ENCODE results near the gene STXBP6.
"Not testable (repeated sequence)": the region's sequence is repeated elsewhere in the genome, so short reads cannot be mapped to it uniquely, and the experiment has no call there.

The STXBP6 gene

GRCh38 chr14:24808412-24808811 is 241.5 kb downstream of the STXBP6 start:
- DNase-seq (ENCODE audit: low spot score) (no peak), FAIRE-seq (no peak)

- no peak for FAIRE-seq
- DNase-seq (ENCODE audit: low spot score): peak; percentile 14
These were observed 243.8 kb downstream of the STXBP6 start for GRCh38 chr14:24806061-24806678.

GRCh38 chr14:24804552-24805212 is 245.3 kb downstream of the STXBP6 start:
- DNase-seq (ENCODE audit: low spot score) (no peak), FAIRE-seq (no peak)

GRCh38 chr14:24803933-24804494 is 245.9 kb downstream of the STXBP6 start:
- no peak for FAIRE-seq

GRCh38 chr14:24803426-24803825 is 246.5 kb downstream of the STXBP6 start:
- not testable (repeated sequence) for FAIRE-seq; DNase-seq (ENCODE audit: low spot score)

More at GRCh38 chr14:24803933-24804494, 245.9 kb downstream of the STXBP6 start:
- DNase-seq (ENCODE audit: low spot score): no peak

- DNase-seq (ENCODE audit: low spot score) (no peak), FAIRE-seq (no peak)
These were observed 247.7 kb downstream of the STXBP6 start for GRCh38 chr14:24802236-24802635.

- DNase-seq (ENCODE audit: low spot score) (no peak), FAIRE-seq (no peak)
These were observed 248.9 kb downstream of the STXBP6 start for GRCh38 chr14:24801024-24801423.

GRCh38 chr14:24798911-24799462 is 251.0 kb downstream of the STXBP6 start:
- FAIRE-seq (no peak), DNase-seq (ENCODE audit: low spot score) (no peak)

- FAIRE-seq: no peak
These were observed 254.5 kb downstream of the STXBP6 start for GRCh38 chr14:24795406-24795805.

GRCh38 chr14:24794644-24795305 is 255.2 kb downstream of the STXBP6 start:
- FAIRE-seq (no peak), DNase-seq (ENCODE audit: low spot score) (no peak)

More at GRCh38 chr14:24795406-24795805, 254.5 kb downstream of the STXBP6 start:
- no peak for DNase-seq (ENCODE audit: low spot score)

- no peak for DNase-seq (ENCODE audit: low spot score)
- no peak for FAIRE-seq
These were observed 259.8 kb downstream of the STXBP6 start for GRCh38 chr14:24790196-24790595.

- DNase-seq (ENCODE audit: low spot score): no peak
- FAIRE-seq: no peak
These were observed 260.5 kb downstream of the STXBP6 start for GRCh38 chr14:24789378-24789884.

GRCh38 chr14:24785698-24786097 is 264.2 kb downstream of the STXBP6 start:
- no peak for DNase-seq (ENCODE audit: low spot score)
- FAIRE-seq: no peak

GRCh38 chr14:24784981-24785380 is 265.0 kb downstream of the STXBP6 start:
- DNase-seq (ENCODE audit: low spot score) (no peak), FAIRE-seq (no peak)

- FAIRE-seq: no peak
- no peak for DNase-seq (ENCODE audit: low spot score)
These were observed 266.2 kb downstream of the STXBP6 start for GRCh38 chr14:24783791-24784190.

GRCh38 chr14:24780281-24780680 is 269.7 kb downstream of the STXBP6 start:
- FAIRE-seq (no peak), DNase-seq (ENCODE audit: low spot score) (no peak)

GRCh38 chr14:24777678-24778077 is 272.3 kb downstream of the STXBP6 start:
- FAIRE-seq: no peak
- DNase-seq (ENCODE audit: low spot score): no peak

- FAIRE-seq (no peak), DNase-seq (ENCODE audit: low spot score) (no peak)
These were observed 274.0 kb downstream of the STXBP6 start for GRCh38 chr14:24775950-24776349.

GRCh38 chr14:24774187-24774915 is 275.6 kb downstream of the STXBP6 start:
- no peak for DNase-seq (ENCODE audit: low spot score)

GRCh38 chr14:24773564-24773963 is 276.4 kb downstream of the STXBP6 start:
- not testable (repeated sequence) for FAIRE-seq; DNase-seq (ENCODE audit: low spot score)

More at GRCh38 chr14:24774187-24774915, 275.6 kb downstream of the STXBP6 start:
- FAIRE-seq: no peak

GRCh38 chr14:24766434-24766833 is 283.5 kb downstream of the STXBP6 start:
- FAIRE-seq (no peak), DNase-seq (ENCODE audit: low spot score) (no peak)
